C1 segment of cervical spinal cord (tissue), 14 donors: ENCODE data around the gene RIN3.
A peak's percentile ranks its signal among the peaks of the same experiment; 100 is the strongest.

Experiments
- DNase-seq, 14 donors: peaks; one replicate each; lab custom pipeline; 2025; lab: John Stamatoyannopoulos, UW

Gene RIN3

GRCh38 chr14:92487513-92488133 is 26.0 kb upstream of the RIN3 start:
- DNase-seq, result no peak

GRCh38 chr14:92489394-92490238 is 24.0 kb upstream of the RIN3 start:
- DNase-seq, result no peak

- DNase-seq, result peak in 6 of 14 donors; percentile 29 to 55 (median 50)
Measured at GRCh38 chr14:92490239-92490959, 23.2 kb upstream of the RIN3 start.

- DNase-seq, result no peak
Measured at GRCh38 chr14:92491782-92492181, 21.8 kb upstream of the RIN3 start.

DNA sequence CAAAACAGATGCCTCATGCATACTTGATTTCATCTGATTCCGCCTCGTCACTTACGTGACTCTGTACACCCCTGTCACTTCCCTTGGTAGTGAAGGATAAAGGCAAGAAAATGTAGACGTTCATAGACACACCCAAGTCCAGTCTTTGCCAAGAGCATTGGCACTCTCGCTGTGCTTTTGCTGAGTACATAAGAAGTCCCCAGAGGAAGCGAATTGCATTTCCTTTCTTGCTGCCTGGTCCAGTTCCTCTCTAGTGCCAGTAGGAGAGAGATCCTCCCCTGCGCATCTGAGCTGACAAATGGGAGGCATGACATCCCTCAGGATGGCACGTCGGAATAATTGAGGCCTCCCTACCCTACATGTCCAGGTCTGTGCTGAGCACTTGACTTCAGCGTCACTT is 21.3 kb upstream of the RIN3 start:
- no peak for DNase-seq

GRCh38 chr14:92493024-92493423 is 20.6 kb upstream of the RIN3 start:
- no peak for DNase-seq

- DNase-seq, result no peak
Measured at GRCh38 chr14:92493492-92493891, 20.1 kb upstream of the RIN3 start.

GRCh38 chr14:92494512-92494911 is 19.1 kb upstream of the RIN3 start:
- DNase-seq, result no peak

GRCh38 chr14:92495027-92495426 is 18.6 kb upstream of the RIN3 start:
- no peak for DNase-seq

DNA sequence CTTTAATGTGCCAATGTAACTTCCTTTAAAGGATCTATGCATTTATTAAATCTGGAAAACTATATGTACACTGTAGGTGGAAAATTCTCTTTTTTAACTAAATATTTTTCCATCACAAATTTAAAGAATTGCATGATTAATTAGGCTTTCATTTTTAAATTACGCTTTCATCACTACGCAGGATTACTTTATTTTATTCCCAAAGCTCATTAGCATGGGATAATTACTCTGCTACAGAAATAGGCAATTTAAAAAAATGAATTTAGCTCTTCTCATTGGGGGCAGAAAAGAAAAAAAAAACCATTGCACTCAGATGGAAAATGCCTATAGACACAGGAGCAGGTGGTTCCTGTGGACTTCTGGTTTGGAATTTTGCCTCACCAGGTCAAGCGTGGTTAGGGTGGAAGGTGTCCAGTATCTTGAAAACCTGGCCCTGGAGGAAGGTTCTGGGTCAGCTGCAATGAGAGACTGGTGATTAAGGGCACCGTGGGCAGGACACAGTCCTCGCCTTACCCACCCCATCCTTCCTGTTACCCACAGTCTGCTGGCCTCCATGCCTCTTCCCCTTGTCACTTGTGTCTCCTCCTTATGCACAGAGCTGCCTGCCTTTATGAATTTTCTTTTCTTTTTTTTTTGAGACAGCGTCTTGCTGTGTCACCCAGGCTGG is 17.3 kb upstream of the RIN3 start:
- no peak for DNase-seq

GRCh38 chr14:92497391-92497790 is 16.2 kb upstream of the RIN3 start:
- no peak for DNase-seq

DNA sequence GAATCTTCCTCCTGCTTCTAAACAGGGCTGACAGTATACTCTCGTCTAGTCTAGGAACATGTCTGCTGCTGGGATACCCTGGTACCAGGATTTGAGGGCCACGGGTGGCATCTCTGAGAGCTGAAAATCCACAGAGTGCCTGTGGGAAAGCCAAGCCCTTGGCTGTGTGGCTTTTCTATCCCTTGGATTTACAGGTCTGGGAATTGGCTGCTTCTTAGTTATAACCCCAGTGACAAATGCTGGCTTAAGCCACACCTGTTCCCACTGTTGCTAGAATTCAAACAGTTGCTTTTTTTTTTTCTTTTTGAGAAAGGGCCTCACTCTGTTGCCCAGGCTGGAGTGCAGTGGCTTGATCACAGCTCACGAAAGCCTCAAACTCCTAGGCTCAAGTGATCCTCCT is 14.3 kb upstream of the RIN3 start:
- no peak for DNase-seq

DNA sequence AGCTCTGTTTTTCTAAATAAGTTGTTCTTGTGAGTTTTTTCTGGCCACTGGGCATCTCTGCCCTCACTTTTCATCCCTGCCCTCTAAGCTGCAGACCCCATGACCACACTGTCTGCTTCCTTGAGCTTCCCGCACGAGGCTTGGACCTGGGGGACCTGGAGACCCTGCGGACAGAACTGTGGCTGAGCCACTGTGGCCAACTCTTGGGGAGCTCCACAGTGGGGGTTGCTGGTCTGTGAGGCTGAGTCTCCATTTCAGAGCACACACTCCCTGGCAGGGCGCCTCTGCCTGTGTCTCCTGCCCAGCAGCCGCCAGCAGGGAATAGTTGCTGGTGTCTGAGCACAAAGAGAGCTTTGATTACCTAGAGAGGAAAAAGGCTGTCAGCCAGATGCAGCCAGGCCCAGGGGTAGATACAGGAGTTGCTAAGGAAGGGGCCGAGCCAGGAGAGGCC is 13.1 kb upstream of the RIN3 start:
- peak in 9 of 14 donors; percentile 14 to 68 (median 47) for DNase-seq

GRCh38 chr14:92501891-92502351 is 11.7 kb upstream of the RIN3 start:
- no peak for DNase-seq

GRCh38 chr14:92502541-92503286 is 10.9 kb upstream of the RIN3 start:
- no peak for DNase-seq

- DNase-seq, result no peak
Measured at GRCh38 chr14:92503756-92504491, 9.7 kb upstream of the RIN3 start.

DNA sequence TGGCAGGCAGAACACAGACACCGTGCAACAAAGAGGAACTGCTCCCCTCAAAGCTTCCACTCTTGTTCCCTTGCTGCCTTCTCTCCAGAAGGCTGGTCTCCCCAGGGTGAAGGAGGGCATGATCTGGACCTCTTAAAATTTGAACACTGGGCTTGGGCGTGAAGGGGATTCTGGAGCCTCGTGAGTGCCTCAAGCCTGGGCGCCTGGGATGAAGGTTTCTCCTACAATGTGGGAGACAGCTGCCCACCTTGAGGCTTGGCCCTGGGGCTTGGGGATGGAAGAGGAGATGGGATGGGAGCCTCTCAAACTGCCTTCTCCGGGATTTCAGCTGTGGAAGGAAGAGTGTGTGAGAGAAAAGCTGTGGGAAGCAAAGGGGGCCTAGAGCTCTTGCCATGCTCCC is 7.8 kb upstream of the RIN3 start:
- DNase-seq, result no peak

GRCh38 chr14:92506231-92506630 is 7.3 kb upstream of the RIN3 start:
- DNase-seq, result no peak

DNA sequence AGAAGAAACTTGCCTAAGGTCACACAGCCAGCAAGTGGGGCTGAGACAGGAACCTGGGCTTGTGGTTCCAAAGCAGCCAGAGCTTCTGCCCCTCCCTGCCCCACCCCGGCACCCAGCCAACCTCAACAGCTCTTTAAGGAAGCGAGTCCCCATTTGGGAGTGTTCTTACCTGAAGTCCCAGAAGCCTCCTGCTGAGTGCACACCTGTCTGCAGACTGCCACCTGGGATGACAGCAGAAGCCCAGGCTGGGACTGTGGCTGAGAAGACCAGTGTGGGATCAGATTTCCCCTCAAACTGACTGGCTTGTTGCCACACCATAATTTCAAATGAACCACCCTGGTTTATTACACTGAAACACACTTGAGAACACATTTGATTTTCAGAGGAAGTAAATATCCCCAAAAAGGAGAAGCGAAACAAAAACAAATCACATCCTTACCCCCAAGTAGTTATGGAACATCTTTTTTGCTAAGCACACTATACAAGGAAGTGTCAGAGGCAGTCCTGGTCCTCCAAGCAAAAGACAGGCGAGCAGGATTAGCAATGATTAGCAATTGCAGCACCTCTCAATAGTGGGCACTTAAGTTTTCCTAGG is 6.3 kb upstream of the RIN3 start:
- peak in 2 of 14 donors; percentile 9 to 27 for DNase-seq

- no peak for DNase-seq
Measured at GRCh38 chr14:92510972-92511371, 2.6 kb upstream of the RIN3 start.
